T-cell (primary cell): Measurements from ENCODE around the gene DERL2. TPM values are rescaled to one million over a fixed set of nuclear protein-coding genes. Genes with fewer than 3 reads are reported as not detected.

Experiments
- total RNA-seq, 35 experiments: library from RNA in 6 of 35; stranded (reverse) in 6 of 35; fragments of 120-200 nt in 1 of 35; gene quantifications; one replicate each; pipeline versions ENCODE4 v1.2.1 to v1.2.4 and lab custom pipeline; 2013 to 2026

DERL2 gene
- total RNA-seq, 5 donors from 2014 or later (not counting 1 experiment from before 2014, with no cell fraction given): 58.2 to 73.9 (median 64.0) TPM

Other genes starting within 250 kb of the DERL2 start
- 10 to 100 TPM; 39.1 to 48.1 (median 47.7) TPM for gene RABEP1, start 203.9 kb downstream of the DERL2 start, total RNA-seq
- 100 to 1,000 TPM in 2 of 5 donors, 10 to 100 TPM in 3; 88.2 to 124 (median 99.7) TPM for gene NUP88, start 66.5 kb downstream of the DERL2 start, total RNA-seq
- gene RPAIN, start 66.0 kb downstream of the DERL2 start, total RNA-seq: 10 to 100 TPM; 61.5 to 81.0 (median 67.7) TPM
- 100 to 1,000 TPM in 2 of 5 donors, 10 to 100 TPM in 3; 60.1 to 102 (median 93.5) TPM for gene C1QBP, start 47.0 kb downstream of the DERL2 start, total RNA-seq
- gene DHX33, start 17.2 kb downstream of the DERL2 start, total RNA-seq: 10 to 100 TPM in 3 of 5 donors, 1 to 10 TPM in 2; 7.5 to 13.6 (median 12.0) TPM
- 10 to 100 TPM; 18.0 to 35.9 (median 33.8) TPM for gene MIS12, start 388 bp upstream of the DERL2 start, total RNA-seq
- gene NLRP1, start 98.3 kb upstream of the DERL2 start, total RNA-seq: 100 to 1,000 TPM; 233 to 317 (median 243) TPM